Osteocyte (in vitro differentiated cells): ENCODE data around the gene ANGPT4. TPM values are rescaled to one million over a fixed set of nuclear protein-coding genes. Genes with fewer than 3 reads are reported as not detected.
"Not testable (repeated sequence)": the region's sequence is repeated elsewhere in the genome, so short reads cannot be mapped to it uniquely, and the experiment has no call there.

Source experiments
- DNase-seq: peaks from one replicate; pipeline ENCODE4 v3.0.0; 2021; ENCODE audit warnings: mixed read lengths; ENCODE audit not compliant: unreplicated experiment; ENCODE audit errors: extremely low spot score
- H3K27ac Mint-ChIP-seq: one replicate; pipeline ENCODE4 v1.8.0; 2021; ENCODE audit warnings: mild to moderate bottlenecking, mixed read lengths; ENCODE audit not compliant: unreplicated experiment
- H3K27me3 Mint-ChIP-seq: one replicate; pipeline ENCODE4 v1.8.0; 2021; ENCODE audit warnings: mixed read lengths; ENCODE audit not compliant: unreplicated experiment
- H3K36me3 Mint-ChIP-seq: one replicate; pipeline ENCODE4 v1.8.0; 2021; ENCODE audit warnings: mixed read lengths; ENCODE audit not compliant: unreplicated experiment
- H3K4me1 Mint-ChIP-seq: one replicate; pipeline ENCODE4 v1.8.0; 2021; ENCODE audit warnings: mixed read lengths; ENCODE audit not compliant: unreplicated experiment
- H3K4me3 Mint-ChIP-seq: one replicate; pipeline ENCODE4 v1.8.0; 2021; ENCODE audit warnings: mild to moderate bottlenecking, moderate library complexity, mixed read lengths; ENCODE audit not compliant: unreplicated experiment
- H3K9me3 Mint-ChIP-seq: one replicate; pipeline ENCODE4 v1.8.0; 2021; ENCODE audit warnings: mixed read lengths; ENCODE audit not compliant: unreplicated experiment
- total RNA-seq: library from RNA; stranded (reverse); gene quantifications from 2 replicates; pipeline ENCODE4 v1.2.1, GENCODE V29; 2021
- TF ChIP-seq, protein P1 (sequence below): fragments of 200-600 bp; sonication (generic); IDR thresholded peaks from 2 replicates; pipeline ENCODE4 v1.5.0; 2021; ENCODE audit warnings: antibody characterized with exemption, mild to moderate bottlenecking, moderate library complexity

ANGPT4 gene
- total RNA-seq, 1 donor from 2014 or later: not detected

DNA sequence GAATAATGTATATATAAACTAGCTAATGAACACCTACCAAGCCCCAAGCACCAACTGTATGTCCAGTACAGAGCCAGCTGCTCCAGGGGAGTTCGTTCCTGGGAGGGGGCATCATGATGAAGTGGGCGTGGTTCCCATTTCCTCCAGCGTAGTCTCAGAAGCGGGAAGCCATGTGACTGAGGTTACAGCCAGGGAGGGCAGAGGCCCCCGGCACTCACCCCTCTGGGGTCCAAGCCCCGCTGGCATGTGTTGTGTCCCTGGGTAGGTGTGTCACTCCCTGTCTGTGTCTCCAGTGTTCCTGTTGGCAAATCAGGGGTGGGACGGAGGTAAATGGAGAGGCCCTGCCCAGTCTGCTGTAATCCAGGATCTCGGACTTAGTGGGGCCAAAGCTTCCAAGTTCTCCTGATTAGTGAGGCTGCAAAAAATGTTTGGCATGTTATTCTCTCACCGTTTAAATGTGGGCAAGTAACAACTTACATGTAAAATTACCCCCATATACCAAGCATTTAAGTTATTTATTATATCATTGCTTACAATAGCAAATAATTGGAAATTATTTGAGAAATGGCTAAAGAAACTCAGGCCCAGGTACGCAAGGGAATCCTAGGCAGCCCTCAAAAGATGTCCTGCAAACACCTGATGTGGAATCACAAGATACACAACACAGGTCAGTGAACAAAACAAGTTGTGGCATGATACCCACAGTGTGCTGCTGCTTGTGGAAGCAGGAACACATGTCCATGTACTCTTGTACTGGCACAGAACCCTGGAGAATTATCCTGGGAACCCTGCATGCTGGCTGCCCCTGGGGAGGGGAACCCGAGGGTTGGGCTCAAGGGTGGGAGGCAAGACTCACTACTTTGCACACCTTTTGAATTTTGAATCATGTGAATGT lies 60.4 kb downstream of the ANGPT4 start:
- peak overlapping the region; percentile 27 for H3K27ac Mint-ChIP-seq

DNA sequence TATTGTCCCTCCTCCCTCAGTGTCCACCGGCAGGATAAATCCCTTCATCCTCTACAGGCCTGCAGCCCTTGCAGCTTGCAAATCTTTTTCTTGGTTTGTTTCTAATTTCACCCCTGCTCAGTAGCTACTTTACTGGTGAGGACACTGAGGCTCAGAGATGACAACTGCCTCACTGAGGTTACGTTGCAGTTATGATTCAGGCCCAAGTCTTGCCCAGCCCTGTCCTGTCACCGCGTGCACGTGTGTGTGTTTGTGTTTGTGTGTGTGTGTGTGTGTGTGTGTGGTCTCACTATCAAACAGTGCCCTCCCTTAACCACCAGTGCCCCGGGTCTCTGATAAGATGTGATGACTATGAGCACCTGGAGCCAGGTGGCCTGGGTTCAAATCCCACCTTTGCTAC lies 61.5 kb downstream of the ANGPT4 start:
- Mint-ChIP-seq H3K4me1 (peaks cover 15% of the 10 kb centered on the region), H3K9me3 (no peaks in the 10 kb centered on the region), H3K27me3 (no peaks in the 10 kb centered on the region), H3K4me3 (no peak overlapping the region), H3K27ac (no peak overlapping the region), H3K36me3 (no peaks in the 10 kb centered on the region)
- no peak for DNase-seq
- TF ChIP-seq, protein P1, sequence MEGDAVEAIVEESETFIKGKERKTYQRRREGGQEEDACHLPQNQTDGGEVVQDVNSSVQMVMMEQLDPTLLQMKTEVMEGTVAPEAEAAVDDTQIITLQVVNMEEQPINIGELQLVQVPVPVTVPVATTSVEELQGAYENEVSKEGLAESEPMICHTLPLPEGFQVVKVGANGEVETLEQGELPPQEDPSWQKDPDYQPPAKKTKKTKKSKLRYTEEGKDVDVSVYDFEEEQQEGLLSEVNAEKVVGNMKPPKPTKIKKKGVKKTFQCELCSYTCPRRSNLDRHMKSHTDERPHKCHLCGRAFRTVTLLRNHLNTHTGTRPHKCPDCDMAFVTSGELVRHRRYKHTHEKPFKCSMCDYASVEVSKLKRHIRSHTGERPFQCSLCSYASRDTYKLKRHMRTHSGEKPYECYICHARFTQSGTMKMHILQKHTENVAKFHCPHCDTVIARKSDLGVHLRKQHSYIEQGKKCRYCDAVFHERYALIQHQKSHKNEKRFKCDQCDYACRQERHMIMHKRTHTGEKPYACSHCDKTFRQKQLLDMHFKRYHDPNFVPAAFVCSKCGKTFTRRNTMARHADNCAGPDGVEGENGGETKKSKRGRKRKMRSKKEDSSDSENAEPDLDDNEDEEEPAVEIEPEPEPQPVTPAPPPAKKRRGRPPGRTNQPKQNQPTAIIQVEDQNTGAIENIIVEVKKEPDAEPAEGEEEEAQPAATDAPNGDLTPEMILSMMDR: no peak

More for the DNA sequence above, 60.4 kb downstream of the ANGPT4 start:
- Mint-ChIP-seq H3K36me3 (no peaks in the 10 kb centered on the region), H3K27me3 (no peaks in the 10 kb centered on the region), H3K4me3 (no peak overlapping the region), H3K4me1 (peaks cover 15% of the 10 kb centered on the region), H3K9me3 (no peaks in the 10 kb centered on the region)
- DNase-seq: no peak
- TF ChIP-seq, protein P1: no peak

DNA sequence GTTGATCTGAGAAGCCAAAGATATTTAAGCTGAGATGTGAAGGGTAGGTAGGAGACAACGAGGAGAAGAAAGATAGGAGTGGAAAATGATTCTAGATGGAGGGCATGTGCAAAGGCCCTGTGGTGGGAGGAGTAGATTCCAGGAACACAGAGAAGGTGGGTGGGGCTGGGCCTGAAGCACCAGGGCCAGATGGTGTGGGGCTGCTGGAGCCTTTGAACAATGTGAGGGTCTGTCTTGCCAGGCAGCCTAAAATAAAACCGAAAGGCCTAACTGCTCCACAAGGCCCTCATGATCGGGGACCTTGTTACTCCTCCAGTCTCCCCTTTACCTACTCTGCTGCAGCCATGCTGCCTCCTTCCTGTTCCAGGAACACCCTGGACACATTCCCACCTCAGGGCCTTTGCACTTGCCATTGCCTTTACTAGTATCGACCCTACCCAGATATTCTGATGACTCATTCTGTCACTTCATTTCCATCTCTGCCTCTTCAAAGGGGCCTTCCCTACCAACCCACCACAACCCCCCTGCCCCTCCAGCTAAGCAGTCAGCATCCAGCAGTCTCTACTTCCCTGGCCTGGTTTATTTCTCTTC lies 62.6 kb downstream of the ANGPT4 start:
- H3K4me3 Mint-ChIP-seq: no peak overlapping the region
- TF ChIP-seq, protein P1: no peak
- no peaks in the 10 kb centered on the region for H3K36me3 Mint-ChIP-seq
- peaks cover 15% of the 10 kb centered on the region for H3K4me1 Mint-ChIP-seq
- H3K27ac Mint-ChIP-seq: no peak overlapping the region
- H3K9me3 Mint-ChIP-seq: no peaks in the 10 kb centered on the region
- DNase-seq: no peak
- H3K27me3 Mint-ChIP-seq: no peaks in the 10 kb centered on the region

DNA sequence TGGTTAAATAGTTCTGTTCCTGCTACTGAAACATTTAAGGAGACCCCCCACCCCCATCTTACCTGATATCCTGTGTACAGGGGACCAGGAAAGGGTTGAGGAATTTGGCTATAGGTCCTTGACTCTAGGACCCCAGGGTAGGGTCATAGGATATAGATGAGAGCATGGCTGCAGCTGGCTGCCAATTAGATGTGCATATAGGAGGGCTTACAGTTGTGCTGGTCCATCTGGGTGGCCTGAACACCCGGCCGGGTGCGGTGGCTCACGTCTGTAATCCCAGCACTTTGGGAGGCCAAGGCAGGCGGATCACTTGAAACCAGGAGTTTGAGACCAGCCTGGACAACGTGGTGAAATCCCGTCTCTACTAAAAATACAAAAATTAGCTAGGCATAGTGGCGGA lies 67.4 kb downstream of the ANGPT4 start:
- H3K36me3 Mint-ChIP-seq, H3K4me1 Mint-ChIP-seq, DNase-seq, H3K4me3 Mint-ChIP-seq, H3K27ac Mint-ChIP-seq, H3K27me3 Mint-ChIP-seq, H3K9me3 Mint-ChIP-seq: not testable (repeated sequence)

DNA sequence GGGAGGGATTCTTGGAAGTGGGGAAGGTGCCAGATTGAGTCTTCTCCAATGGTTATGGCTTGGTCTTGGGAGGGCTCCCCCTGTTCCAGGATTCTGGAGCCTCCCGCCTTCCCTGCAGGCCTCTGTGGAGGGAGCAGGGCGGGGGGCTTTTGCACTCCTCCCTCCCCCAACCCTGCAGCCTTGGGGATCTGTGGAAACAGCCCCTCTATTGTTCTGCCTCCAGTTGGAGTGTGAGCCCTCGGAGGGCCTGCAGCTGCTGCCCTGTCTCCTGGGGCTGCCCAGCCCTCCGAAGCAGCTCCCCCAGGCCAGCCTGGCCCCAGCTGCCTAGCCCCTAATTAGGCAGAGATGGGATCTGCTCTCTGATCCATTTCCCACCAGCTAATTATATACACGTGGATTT lies 67.9 kb downstream of the ANGPT4 start:
- H3K9me3 Mint-ChIP-seq: no peaks in the 10 kb centered on the region
- DNase-seq: no peak
- TF ChIP-seq, protein P1: no peak
- H3K27me3 Mint-ChIP-seq: no peaks in the 10 kb centered on the region
- H3K4me1 Mint-ChIP-seq: peaks cover 3% of the 10 kb centered on the region
- no peak overlapping the region for H3K4me3 Mint-ChIP-seq
- H3K36me3 Mint-ChIP-seq: no peaks in the 10 kb centered on the region
- H3K27ac Mint-ChIP-seq: no peak overlapping the region
